Measurements from ENCODE around the gene PDIA2.
"Not testable (repeated sequence)": the region's sequence is repeated elsewhere in the genome, so short reads cannot be mapped to it uniquely, and the experiment has no call there.

The PDIA2 gene

DNA sequence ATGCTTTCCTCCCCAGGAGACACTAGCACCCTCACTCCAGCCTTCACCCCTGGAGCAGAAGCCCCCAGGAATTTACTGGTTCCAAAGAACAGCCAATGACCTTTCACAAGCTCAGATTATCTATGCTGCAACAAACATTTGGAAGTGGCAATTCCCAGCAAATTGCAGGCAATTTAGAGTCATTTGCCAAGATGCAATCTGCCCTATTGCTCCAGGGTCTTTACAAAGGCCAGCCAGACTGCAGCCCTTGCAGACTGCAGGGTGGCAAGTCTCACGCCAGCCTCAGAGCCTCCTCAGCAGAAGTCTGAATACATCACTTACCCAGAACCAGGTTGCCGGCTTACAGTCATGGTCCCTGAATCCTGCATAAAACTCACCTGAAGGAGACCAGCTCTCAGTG lies 47.8 kb downstream of the PDIA2 start:
- TF ChIP-seq, protein P1, sequence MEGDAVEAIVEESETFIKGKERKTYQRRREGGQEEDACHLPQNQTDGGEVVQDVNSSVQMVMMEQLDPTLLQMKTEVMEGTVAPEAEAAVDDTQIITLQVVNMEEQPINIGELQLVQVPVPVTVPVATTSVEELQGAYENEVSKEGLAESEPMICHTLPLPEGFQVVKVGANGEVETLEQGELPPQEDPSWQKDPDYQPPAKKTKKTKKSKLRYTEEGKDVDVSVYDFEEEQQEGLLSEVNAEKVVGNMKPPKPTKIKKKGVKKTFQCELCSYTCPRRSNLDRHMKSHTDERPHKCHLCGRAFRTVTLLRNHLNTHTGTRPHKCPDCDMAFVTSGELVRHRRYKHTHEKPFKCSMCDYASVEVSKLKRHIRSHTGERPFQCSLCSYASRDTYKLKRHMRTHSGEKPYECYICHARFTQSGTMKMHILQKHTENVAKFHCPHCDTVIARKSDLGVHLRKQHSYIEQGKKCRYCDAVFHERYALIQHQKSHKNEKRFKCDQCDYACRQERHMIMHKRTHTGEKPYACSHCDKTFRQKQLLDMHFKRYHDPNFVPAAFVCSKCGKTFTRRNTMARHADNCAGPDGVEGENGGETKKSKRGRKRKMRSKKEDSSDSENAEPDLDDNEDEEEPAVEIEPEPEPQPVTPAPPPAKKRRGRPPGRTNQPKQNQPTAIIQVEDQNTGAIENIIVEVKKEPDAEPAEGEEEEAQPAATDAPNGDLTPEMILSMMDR (IDR thresholded peaks at IDR 0.05; ENCODE audit: insufficient read depth, low read depth, low read length, missing control alignments): no peak
- no peak for DNase-seq (ENCODE audit: low read depth)
- H3K4me3 ChIP-seq (ENCODE audit: low read depth, low read length): no peak overlapping the region

DNA sequence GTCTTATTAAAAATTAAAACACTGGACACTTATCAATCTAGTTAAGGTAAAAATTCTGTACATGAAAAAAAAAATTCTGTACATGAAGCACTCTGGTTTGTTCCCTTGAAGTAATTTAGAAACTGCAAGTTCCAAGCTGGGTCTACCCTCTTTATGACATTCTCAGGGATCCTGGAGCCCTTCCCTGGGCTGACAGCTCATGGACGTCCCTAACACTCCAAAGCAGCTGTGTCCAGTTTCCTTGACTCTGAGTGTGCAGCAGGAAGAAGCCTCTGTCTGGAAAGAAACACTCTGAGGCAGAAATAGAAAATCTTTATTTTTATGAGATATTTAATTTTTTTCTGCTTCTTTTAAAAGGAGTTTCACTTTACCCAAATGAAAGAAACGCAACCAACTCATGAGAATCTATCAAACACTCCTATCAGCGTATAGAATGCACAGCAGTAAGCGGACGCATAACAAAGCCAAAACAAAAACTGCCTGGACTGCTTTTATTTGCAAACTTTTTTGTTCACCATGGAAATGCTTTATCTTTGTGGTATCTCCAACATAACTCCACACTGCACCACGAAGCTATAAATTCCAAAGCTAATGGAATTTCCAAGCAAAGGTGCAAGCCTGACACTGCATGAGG lies 48.3 kb downstream of the PDIA2 start:
- not testable (repeated sequence) for DNase-seq (ENCODE audit: low read depth); H3K4me3 ChIP-seq (ENCODE audit: low read depth, low read length)

DNA sequence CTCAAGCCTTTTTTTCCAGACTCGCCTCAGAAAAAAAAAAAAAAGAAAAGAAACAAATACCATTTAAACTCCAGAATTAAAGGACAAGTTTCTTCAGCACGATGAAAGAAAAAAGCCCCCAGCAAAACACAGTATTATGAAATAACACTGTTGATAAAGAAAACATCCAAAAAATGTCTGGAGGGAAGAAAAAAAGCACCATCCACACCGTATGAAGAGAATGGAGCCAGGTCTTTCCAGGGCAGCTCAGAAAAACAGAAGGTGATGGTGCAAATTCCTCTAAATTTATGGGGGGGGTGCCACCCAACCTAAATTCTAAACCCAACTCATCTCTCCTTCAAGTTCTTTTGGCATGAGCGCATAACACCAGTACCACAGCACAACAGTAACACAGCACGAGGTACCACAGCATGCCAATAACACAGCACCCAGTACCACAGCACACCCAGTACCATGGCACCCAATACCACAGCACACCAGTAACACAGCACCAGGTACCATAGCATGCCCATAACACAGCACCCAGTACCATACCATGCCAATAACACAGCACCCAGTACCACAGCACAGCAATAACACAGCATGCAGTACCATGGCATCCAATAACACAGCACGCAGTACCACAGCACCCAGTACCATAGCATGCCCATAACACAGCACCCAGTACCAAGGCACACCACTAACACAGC lies 50.6 kb downstream of the PDIA2 start:
- no peak overlapping the region for H3K4me3 ChIP-seq (ENCODE audit: low read depth, low read length)
- DNase-seq (ENCODE audit: low read depth): no peak
- TF ChIP-seq, protein P1 (IDR thresholded peaks at IDR 0.05; ENCODE audit: insufficient read depth, low read depth, low read length, missing control alignments): no peak

DNA sequence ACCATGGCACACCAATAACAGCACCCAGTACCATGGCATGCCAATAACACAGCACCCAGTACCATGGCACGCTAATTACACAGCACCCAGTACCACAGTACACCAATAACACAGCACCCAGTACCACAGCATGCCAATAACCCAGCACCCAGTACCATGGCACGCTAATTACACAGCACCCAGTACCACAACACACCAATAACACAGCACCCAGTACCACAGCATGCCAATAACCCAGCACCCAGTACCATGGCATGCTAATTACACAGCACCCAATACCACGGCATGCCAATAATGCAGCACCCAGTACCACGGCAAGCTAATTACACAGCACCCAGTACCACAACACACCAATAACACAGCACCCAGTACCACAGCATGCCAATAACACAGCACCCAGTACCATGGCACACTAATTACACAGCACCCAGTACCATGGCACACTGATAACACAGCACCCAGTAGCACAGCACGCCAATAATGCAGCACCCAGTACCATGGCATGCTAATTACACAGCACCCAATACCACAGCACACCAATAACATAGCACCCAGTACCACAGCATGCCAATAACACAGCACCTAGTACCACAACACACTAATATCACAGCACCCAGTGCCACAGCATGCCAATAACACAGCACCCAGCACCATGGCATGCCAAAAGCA lies 51.3 kb downstream of the PDIA2 start:
- not testable (repeated sequence) for H3K4me3 ChIP-seq (ENCODE audit: low read depth, low read length); DNase-seq (ENCODE audit: low read depth)

DNA sequence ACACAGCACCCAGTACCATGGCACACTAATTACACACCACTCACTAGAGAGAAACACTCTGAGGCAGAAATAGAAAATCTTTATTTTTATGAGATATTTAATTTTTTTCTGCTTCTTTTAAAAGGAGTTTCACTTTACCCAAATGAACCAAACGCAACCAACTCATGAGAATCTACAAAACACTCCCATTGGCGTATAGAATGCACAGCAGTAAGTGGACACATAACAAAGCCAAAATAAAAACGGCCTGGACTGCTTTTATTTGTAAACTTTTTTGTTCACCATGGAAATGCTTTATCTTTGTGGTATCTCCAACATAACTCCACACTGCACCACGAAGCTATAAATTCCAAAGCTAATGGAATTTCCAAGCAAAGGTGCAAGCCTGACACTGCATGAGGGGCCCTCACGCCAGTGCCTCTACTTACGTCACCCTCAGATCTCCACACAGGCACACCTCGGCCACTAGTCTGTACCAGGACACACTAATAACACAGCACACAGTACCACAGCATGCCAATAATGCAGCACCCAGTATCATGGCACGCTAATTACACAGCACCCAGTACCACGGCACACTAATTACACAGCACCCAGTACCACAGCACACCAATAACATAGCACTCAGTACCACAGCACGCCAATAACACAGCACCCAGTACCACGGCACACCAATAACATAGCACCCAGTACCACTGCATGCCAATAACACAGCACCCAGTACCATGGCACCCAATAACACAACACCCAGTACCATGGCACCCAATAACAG lies 52.1 kb downstream of the PDIA2 start:
- H3K4me3 ChIP-seq (ENCODE audit: low read depth, low read length); DNase-seq (ENCODE audit: low read depth): not testable (repeated sequence)

DNA sequence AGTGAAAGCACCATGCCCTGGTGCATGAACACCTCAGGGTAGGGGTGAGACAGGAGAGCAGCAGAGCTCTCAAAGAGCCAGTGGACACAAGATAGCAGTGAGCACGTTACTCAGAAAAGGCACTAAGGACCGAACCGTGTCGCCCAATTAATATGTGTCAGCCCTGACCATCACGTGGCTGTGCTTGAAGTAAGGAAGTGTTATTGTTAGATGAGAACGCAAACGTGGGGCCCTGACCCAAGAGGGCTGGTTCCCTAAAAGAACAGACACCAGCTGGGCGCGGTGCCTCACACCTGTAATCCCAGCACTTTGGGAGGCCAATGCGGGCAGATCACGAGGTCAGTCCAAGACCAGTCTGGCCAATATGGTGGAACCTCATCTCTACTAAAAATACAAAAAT lies 53.3 kb downstream of the PDIA2 start:
- no peak for DNase-seq (ENCODE audit: low read depth)
- TF ChIP-seq, protein P1 (IDR thresholded peaks at IDR 0.05; ENCODE audit: insufficient read depth, low read depth, low read length, missing control alignments): no peak
- no peak overlapping the region for H3K4me3 ChIP-seq (ENCODE audit: low read depth, low read length)
